ENCODE results near the gene RTN3. TPM values are rescaled to one million over a fixed set of nuclear protein-coding genes. Genes with fewer than 3 reads are reported as not detected.

The RTN3 gene
- total RNA-seq, 4 donors from 2014 or later: 155 to 232 (median 209) TPM

GRCh38 chr11:63719001-63719400 is 37.7 kb downstream of the RTN3 start:
- 83 to 93% methylated on average over 1 of the region's 1 CpG for WGBS, 2 donors
- DNase-seq: no peak
- Histone ChIP-seq H3K27me3 (no peaks in the 10 kb centered on the region), H3K27ac (no peak overlapping the region), H3K36me3 (no peaks in the 10 kb centered on the region), H3K9me3 (no peaks in the 10 kb centered on the region), H3K4me3 (replicated peaks in 1 of 3) (no peak overlapping the region), H3K4me1 (peaks cover 13 to 25% of the 10 kb centered on the region in 2 donors)
- intact Hi-C loops (cut with DNase I): no loop called here
- TF ChIP-seq POLR2A (IDR thresholded peaks at IDR 0.05) (no peak), CTCF (IDR thresholded peaks at IDR 0.05) (no peak)

GRCh38 chr11:63719987-63720386 is 38.7 kb downstream of the RTN3 start:
- no peak for TF ChIP-seq CTCF (IDR thresholded peaks at IDR 0.05)
- TF ChIP-seq POLR2A (IDR thresholded peaks at IDR 0.05): no peak
- Histone ChIP-seq H3K4me1 (peaks cover 13 to 25% of the 10 kb centered on the region in 2 donors), H3K4me3 (replicated peaks in 1 of 3) (no peak overlapping the region), H3K27ac (peak overlapping the region in 1 of 3 donors; percentile 7), H3K27me3 (no peaks in the 10 kb centered on the region), H3K9me3 (no peaks in the 10 kb centered on the region), H3K36me3 (no peaks in the 10 kb centered on the region)
- WGBS, 2 donors: 25 to 47% methylated on average over 2 of the region's 2 CpGs
- DNase-seq: peak in 1 of 2 donors; percentile 31
- intact Hi-C loops (cut with DNase I): no loop called here

DNA sequence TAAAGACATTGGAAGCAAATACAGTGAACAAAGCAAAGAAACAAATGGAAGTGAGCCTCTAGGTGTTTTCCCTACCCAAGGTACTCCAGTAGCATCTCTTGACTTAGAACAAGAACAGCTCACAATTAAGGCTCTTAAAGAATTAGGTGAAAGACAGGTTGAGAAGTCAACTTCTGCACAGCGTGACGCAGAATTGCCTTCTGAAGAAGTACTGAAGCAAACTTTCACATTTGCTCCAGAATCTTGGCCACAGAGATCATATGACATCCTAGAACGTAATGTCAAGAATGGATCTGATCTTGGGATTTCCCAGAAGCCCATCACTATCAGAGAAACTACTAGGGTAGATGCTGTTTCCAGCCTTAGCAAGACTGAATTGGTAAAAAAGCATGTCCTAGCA is 39.3 kb downstream of the RTN3 start:
- TF ChIP-seq POLR2A (IDR thresholded peaks at IDR 0.05) (no peak), CTCF (IDR thresholded peaks at IDR 0.05) (no peak)
- no peak for DNase-seq
- Histone ChIP-seq H3K9me3 (no peaks in the 10 kb centered on the region), H3K27me3 (no peaks in the 10 kb centered on the region), H3K36me3 (no peaks in the 10 kb centered on the region), H3K27ac (no peak overlapping the region), H3K4me3 (replicated peaks in 1 of 3) (no peak overlapping the region), H3K4me1 (peaks cover 13 to 21% of the 10 kb centered on the region in 2 donors)
- intact Hi-C loops (cut with DNase I): no loop called here
- WGBS, 2 donors: 93 to 96% methylated on average over 3 of the region's 3 CpGs

DNA sequence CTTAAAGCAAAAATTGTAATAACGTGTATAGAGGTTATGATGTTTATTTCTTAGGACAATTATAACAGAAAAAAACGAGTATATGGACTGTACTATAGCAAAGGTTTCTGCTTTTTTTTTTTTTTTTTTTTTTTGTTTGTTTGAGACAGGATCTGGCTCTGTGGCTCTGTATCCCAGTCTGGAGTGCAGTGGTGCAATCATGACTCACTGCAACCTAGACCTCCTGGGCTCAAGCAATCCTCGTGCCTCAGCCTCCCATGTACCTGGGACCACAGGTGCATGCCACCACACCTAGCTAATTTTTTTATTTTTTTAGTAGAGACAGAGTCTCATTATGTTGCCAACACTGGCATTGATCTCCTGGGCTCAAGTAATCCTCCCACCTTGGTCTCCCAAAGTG is 48.0 kb downstream of the RTN3 start:
- Histone ChIP-seq H3K9me3 (no peaks in the 10 kb centered on the region), H3K27ac (no peak overlapping the region), H3K4me3 (replicated peaks in 1 of 3) (no peak overlapping the region), H3K4me1 (peaks cover 4 to 12% of the 10 kb centered on the region in 2 donors), H3K36me3 (no peaks in the 10 kb centered on the region), H3K27me3 (no peaks in the 10 kb centered on the region)
- intact Hi-C loops (cut with DNase I): no loop called here
- DNase-seq: no peak
- 91 to 93% methylated on average over 3 of the region's 3 CpGs for WGBS, 2 donors
- TF ChIP-seq POLR2A (IDR thresholded peaks at IDR 0.05) (no peak), CTCF (IDR thresholded peaks at IDR 0.05) (no peak)

- DNase-seq: no peak
- H3K27ac ChIP-seq: no peak overlapping the region
- no peak overlapping the region for H3K4me3 ChIP-seq (replicated peaks in 1 of 3)
- H3K4me1 ChIP-seq: peaks cover 4 to 11% of the 10 kb centered on the region in 2 donors
- intact Hi-C loops (cut with DNase I): loop anchor here (5.0 to 10.0 kb wide), 2 partner anchors 65 to 252 kb away; partner anchors contain the start of gene ATL3
- H3K36me3 ChIP-seq: no peaks in the 10 kb centered on the region
- 98% methylated on average over 4 of the region's 4 CpGs for WGBS, 2 donors
- H3K9me3 ChIP-seq: no peaks in the 10 kb centered on the region
- H3K27me3 ChIP-seq: no peaks in the 10 kb centered on the region
- TF ChIP-seq POLR2A (IDR thresholded peaks at IDR 0.05): no peak
- TF ChIP-seq CTCF (IDR thresholded peaks at IDR 0.05): no peak
Measured at GRCh38 chr11:63736864-63737263, 55.6 kb downstream of the RTN3 start.

Measured in thyroid gland (tissue), 4 donors.